SW 1271 (cell line): ENCODE measurements around the gene CAMK2B.

ENCODE experiments used
- DNase-seq, 2 experiments: peaks; one replicate each; lab custom pipeline; 2025; lab: John Stamatoyannopoulos, UW

Gene CAMK2B

GRCh38 chr7:44274623-44274975, 50.8 kb downstream of the CAMK2B start:
- no peak for DNase-seq

- DNase-seq: no peak
These were observed 51.4 kb downstream of the CAMK2B start for GRCh38 chr7:44273681-44274622.

- DNase-seq: peak in 1 of 2 experiments; percentile 5
These were observed 52.4 kb downstream of the CAMK2B start for GRCh38 chr7:44272981-44273380.

- DNase-seq: no peak
These were observed 52.9 kb downstream of the CAMK2B start for GRCh38 chr7:44272456-44272855.

- no peak for DNase-seq
These were observed 55.4 kb downstream of the CAMK2B start for GRCh38 chr7:44269943-44270493.

- DNase-seq: no peak
These were observed 56.0 kb downstream of the CAMK2B start for GRCh38 chr7:44269417-44269816.

- DNase-seq: no peak
These were observed 56.7 kb downstream of the CAMK2B start for GRCh38 chr7:44268671-44269070.

- DNase-seq: no peak
These were observed 57.5 kb downstream of the CAMK2B start for GRCh38 chr7:44267719-44268421.

GRCh38 chr7:44267178-44267577, 58.2 kb downstream of the CAMK2B start:
- no peak for DNase-seq

- no peak for DNase-seq
These were observed 58.9 kb downstream of the CAMK2B start for GRCh38 chr7:44266526-44266925.

- no peak for DNase-seq
These were observed 59.7 kb downstream of the CAMK2B start for GRCh38 chr7:44265728-44266127.

GRCh38 chr7:44264221-44264931, 61.0 kb downstream of the CAMK2B start:
- DNase-seq: no peak

GRCh38 chr7:44263326-44264082, 61.9 kb downstream of the CAMK2B start:
- DNase-seq: no peak

GRCh38 chr7:44262031-44262430, 63.4 kb downstream of the CAMK2B start:
- no peak for DNase-seq

GRCh38 chr7:44261240-44261639, 64.2 kb downstream of the CAMK2B start:
- no peak for DNase-seq

- no peak for DNase-seq
These were observed 65.6 kb downstream of the CAMK2B start for GRCh38 chr7:44259547-44260457.

GRCh38 chr7:44258865-44259546, 66.4 kb downstream of the CAMK2B start:
- no peak for DNase-seq

- DNase-seq: no peak
These were observed 67.0 kb downstream of the CAMK2B start for GRCh38 chr7:44258423-44258760.

- DNase-seq: no peak
These were observed 67.6 kb downstream of the CAMK2B start for GRCh38 chr7:44257618-44258422.
